Suprapubic skin (tissue), 4 donors: ENCODE data around the gene PDE11A. TPM values are rescaled to one million over a fixed set of nuclear protein-coding genes. Genes with fewer than 3 reads are reported as not detected.

Experiments
- DNase-seq, 2 donors: peaks; one replicate each; pipeline ENCODE4 v3.0.0-alpha.2; 2019; ENCODE audit warnings: low spot score in 2 of 2
- H3K27ac ChIP-seq: fragments of 200-600 bp; sonication (generic); one replicate; pipeline ENCODE4 v1.5.1; 2019
- H3K27me3 ChIP-seq: fragments of 200-600 bp; sonication (generic); one replicate; pipeline ENCODE4 v1.5.1; 2019
- H3K36me3 ChIP-seq: fragments of 200-600 bp; sonication (generic); one replicate; pipeline ENCODE4 v1.5.1; 2019
- H3K4me1 ChIP-seq: fragments of 200-600 bp; sonication (generic); one replicate; pipeline ENCODE4 v1.5.1; 2019
- H3K4me3 ChIP-seq: fragments of 200-600 bp; sonication (generic); one replicate; pipeline ENCODE4 v1.5.1; 2019; ENCODE audit warnings: mild to moderate bottlenecking
- H3K9me3 ChIP-seq: fragments of 200-600 bp; sonication (generic); one replicate; pipeline ENCODE4 v1.5.1; 2019
- EP300 ChIP-seq: sonication (generic); formaldehyde crosslinking; IDR thresholded peaks from one replicate; pipeline ENCODE4 v1.6.1; 2017; ENCODE audit warnings: antibody characterized with exemption
- POLR2A ChIP-seq, 2 donors: fragments of 450-650 bp; IDR thresholded peaks; one replicate each; pipeline ENCODE4 v1.6.1; 2017; ENCODE audit warnings: antibody characterized with exemption in 2 of 2, mild to moderate bottlenecking in 2 of 2, moderate library complexity in 2 of 2
- POLR2AphosphoS5 ChIP-seq, 3 donors: sonication (generic); formaldehyde crosslinking; IDR thresholded peaks; one replicate each; pipeline ENCODE4 v1.6.1; 2017; ENCODE audit warnings: antibody characterized with exemption in 3 of 3
- WGBS: methylation state at CpG from one replicate; pipeline ENCODE4 v1.1.5; 2018; 5-methylcytosine and 5-hydroxymethylcytosine counted together
- total RNA-seq, 4 donors: library from RNA; depleted of rRNA; stranded (reverse); fragments of >200 nt; gene quantifications; one replicate each; pipeline ENCODE4 v1.1.0, GENCODE V29; 2016
- TF ChIP-seq, protein P1 (sequence below), 2 donors: fragments of 200-600 bp in 1 of 2; fragments of 450-650 bp in 1 of 2; sonication (generic) in 1 of 2; IDR thresholded peaks; one replicate each; pipeline ENCODE4 v1.5.1; 2016 to 2019; ENCODE audit warnings: antibody characterized with exemption in 2 of 2, mild to moderate bottlenecking in 1 of 2, moderate library complexity in 1 of 2

The PDE11A gene
- total RNA-seq, 4 donors from 2014 or later = 0.08 to 1.0 (median 0.36) TPM

DNA sequence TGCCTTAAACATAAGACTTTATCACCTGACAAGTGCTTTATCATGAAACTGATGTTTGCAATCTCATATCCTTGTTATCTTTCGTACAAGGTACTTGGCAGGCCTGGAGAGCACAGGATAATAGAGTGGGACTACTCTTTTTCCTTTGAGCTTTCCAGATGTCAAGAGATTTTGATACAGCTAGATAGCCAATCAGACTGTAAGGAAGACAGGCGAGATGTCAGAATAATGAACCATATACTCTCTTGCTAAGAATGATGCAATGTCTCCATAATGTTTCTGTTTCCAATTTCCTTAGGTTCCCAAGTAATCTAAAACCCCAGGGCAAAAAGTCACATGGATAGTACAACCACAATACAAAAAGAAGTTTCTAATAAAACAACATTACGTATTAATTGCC, 313.1 kb downstream of the PDE11A start:
- Histone ChIP-seq H3K27ac (no peak overlapping the region), H3K4me1 (peaks cover 12% of the 10 kb centered on the region), H3K27me3 (no peaks in the 10 kb centered on the region), H3K36me3 (no peaks in the 10 kb centered on the region), H3K4me3 (no peak overlapping the region), H3K9me3 (no peaks in the 10 kb centered on the region)
- TF ChIP-seq, protein P1, sequence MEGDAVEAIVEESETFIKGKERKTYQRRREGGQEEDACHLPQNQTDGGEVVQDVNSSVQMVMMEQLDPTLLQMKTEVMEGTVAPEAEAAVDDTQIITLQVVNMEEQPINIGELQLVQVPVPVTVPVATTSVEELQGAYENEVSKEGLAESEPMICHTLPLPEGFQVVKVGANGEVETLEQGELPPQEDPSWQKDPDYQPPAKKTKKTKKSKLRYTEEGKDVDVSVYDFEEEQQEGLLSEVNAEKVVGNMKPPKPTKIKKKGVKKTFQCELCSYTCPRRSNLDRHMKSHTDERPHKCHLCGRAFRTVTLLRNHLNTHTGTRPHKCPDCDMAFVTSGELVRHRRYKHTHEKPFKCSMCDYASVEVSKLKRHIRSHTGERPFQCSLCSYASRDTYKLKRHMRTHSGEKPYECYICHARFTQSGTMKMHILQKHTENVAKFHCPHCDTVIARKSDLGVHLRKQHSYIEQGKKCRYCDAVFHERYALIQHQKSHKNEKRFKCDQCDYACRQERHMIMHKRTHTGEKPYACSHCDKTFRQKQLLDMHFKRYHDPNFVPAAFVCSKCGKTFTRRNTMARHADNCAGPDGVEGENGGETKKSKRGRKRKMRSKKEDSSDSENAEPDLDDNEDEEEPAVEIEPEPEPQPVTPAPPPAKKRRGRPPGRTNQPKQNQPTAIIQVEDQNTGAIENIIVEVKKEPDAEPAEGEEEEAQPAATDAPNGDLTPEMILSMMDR (IDR thresholded peaks at IDR 0.05) = no peak
- no peak for TF ChIP-seq POLR2A (IDR thresholded peaks at IDR 0.05)
- TF ChIP-seq POLR2AphosphoS5 (IDR thresholded peaks at IDR 0.05) = no peak
- TF ChIP-seq EP300 = no peak
- DNase-seq = no peak
- WGBS = 71% methylated on average over 3 of the region's 3 CpGs

DNA sequence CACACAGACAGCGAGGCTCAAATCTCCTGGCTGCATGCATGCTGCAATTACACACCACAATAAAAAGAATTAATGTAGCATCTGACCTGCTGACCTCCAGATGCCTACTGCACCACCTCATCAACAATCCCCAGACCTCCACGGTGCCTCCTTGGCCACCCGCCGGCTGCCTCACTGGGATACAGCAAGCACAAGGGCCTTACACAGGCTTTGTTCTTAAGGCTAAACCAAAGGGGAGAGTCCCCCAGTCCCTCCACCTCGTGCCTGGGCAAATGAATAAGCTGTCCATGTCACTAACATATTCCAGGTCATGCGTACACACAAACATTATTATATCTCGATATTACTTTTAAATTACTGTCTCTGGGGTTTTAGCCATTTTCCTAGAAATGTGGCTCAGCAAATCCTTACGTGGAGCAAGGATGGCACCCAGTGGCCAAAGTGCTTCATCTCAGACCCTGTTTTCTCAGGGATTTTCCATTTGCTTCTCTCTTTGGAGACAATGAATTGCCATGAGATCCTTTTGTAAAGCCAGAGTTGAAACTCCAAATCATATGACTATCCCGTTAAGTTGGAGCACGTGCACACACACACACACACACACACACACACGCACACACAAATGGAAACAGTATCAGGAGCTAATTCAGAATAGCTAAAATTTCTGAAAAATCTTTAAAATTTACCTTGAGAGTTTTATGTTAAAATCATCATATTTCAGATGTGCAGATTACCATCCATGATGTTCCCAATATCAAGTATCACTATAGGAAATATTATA, 313.8 kb downstream of the PDE11A start:
- Histone ChIP-seq H3K9me3 (no peaks in the 10 kb centered on the region), H3K27ac (no peak overlapping the region), H3K4me1 (peaks cover 17% of the 10 kb centered on the region), H3K36me3 (no peaks in the 10 kb centered on the region), H3K27me3 (no peaks in the 10 kb centered on the region), H3K4me3 (no peak overlapping the region)
- no peak for DNase-seq
- TF ChIP-seq POLR2A (IDR thresholded peaks at IDR 0.05) = no peak
- TF ChIP-seq, protein P1 (IDR thresholded peaks at IDR 0.05) = peak in 1 of 2 donors; percentile 6
- 39% methylated on average over 11 of the region's 11 CpGs for WGBS

DNA sequence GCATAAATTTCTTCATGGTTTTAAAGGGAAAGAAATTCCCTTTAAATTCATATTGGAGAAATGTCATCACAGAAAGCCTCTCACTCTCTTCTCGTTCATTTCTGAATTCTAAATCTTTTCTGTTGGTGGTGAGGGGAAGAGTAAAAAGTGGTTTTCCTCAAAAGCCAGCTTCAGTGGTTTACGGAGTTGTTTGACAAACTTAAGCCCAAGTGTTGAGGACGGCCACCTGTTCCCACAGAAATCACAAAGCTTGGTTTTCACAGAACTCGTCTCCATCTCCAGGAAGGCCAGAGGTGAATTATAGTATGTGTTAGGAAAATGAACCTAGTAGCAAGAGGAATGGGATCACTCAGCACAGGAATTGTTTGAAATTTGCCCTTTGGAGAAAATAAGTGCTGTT, 316.2 kb downstream of the PDE11A start:
- Histone ChIP-seq H3K27ac (no peak overlapping the region), H3K27me3 (no peaks in the 10 kb centered on the region), H3K36me3 (no peaks in the 10 kb centered on the region), H3K9me3 (no peaks in the 10 kb centered on the region), H3K4me1 (peaks cover 20% of the 10 kb centered on the region), H3K4me3 (no peak overlapping the region)
- 84% methylated on average over 4 of the region's 4 CpGs for WGBS
- no peak for DNase-seq
- TF ChIP-seq POLR2AphosphoS5 (IDR thresholded peaks at IDR 0.05) = no peak
- TF ChIP-seq EP300 = no peak
- TF ChIP-seq, protein P1 (IDR thresholded peaks at IDR 0.05) = no peak
- TF ChIP-seq POLR2A (IDR thresholded peaks at IDR 0.05) = no peak

DNA sequence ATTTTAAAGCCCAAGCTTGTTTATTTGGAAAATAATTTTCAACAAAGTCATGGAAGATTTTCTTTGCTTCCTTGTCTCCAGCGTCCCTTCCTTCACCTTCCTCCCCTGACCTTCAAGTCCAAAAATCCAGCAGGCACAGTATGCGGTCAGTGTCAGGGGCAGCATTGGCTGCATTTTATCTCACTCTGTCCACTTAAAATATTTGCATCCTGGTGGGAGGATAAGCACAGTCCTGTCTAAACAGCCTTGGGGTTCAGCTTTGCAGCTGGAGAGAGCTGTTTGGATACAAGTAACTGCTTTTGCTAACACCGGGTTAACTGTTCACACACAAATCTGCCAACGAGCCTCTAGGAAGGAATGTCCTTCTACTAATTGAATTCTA, 318.1 kb downstream of the PDE11A start:
- DNase-seq = no peak
- Histone ChIP-seq H3K27me3 (no peaks in the 10 kb centered on the region), H3K27ac (no peak overlapping the region), H3K9me3 (no peaks in the 10 kb centered on the region), H3K36me3 (no peaks in the 10 kb centered on the region), H3K4me3 (no peak overlapping the region), H3K4me1 (peaks cover 20% of the 10 kb centered on the region)
- TF ChIP-seq, protein P1 (IDR thresholded peaks at IDR 0.05) = no peak
- TF ChIP-seq EP300 = no peak
- no peak for TF ChIP-seq POLR2AphosphoS5 (IDR thresholded peaks at IDR 0.05)
- no peak for TF ChIP-seq POLR2A (IDR thresholded peaks at IDR 0.05)
- WGBS = 37% methylated on average over 4 of the region's 4 CpGs

DNA sequence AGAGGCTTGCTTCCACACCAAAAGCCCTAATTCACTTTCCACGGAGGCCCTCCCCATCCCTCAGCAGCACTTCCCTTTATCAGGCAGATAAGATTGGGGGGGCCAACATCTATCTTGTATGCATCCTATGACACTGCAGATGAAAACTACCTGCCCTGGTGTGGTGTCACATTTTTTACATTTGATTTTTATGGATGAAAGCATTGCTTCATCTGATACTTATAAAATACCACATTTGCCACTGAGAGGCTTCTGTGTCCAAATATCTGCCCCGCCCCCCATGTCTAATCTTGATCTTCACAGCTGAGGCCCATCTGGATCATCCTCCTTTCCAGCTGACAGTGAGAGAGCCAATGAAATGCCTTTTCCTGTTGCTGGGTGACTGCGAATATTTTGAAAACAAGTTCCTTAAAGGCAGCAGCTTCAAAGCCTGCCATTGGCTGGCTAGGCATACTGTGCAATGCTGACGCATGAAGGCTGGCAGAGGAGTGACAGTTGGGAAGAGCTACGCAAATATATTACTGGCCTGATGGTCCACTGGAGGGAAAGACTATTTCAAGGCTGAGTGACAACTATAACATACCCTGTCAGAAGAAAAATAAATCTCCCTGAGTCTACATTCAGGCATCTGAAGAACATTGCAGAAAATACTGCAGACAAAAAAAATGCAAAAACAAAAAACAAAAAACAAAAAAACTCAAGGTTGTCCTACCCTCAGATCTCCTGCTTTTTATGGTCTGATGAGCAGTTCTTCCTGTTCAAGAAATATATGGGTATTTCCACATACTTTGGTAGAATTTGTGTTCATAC, 318.7 kb downstream of the PDE11A start:
- Histone ChIP-seq H3K9me3 (no peaks in the 10 kb centered on the region), H3K36me3 (no peaks in the 10 kb centered on the region), H3K4me1 (peaks cover 20% of the 10 kb centered on the region), H3K4me3 (no peak overlapping the region), H3K27me3 (no peaks in the 10 kb centered on the region), H3K27ac (no peak overlapping the region)
- peak in 1 of 2 donors; percentile 81 for DNase-seq
- TF ChIP-seq POLR2AphosphoS5 (IDR thresholded peaks at IDR 0.05) (peak in 2 of 3 donors; percentile 39 to 66), EP300 (no peak), POLR2A (IDR thresholded peaks at IDR 0.05) (no peak)
- TF ChIP-seq, protein P1 (IDR thresholded peaks at IDR 0.05) = no peak
- WGBS = 17% methylated on average over 5 of the region's 5 CpGs
